Measurements from ENCODE around the gene LPGAT1. TPM values are rescaled to one million over a fixed set of nuclear protein-coding genes. Genes with fewer than 3 reads are reported as not detected.

The LPGAT1 gene
- total and polyA plus RNA-seq, 12 donors, result 5.9 to 36.6 (median 26.4) TPM

DNA sequence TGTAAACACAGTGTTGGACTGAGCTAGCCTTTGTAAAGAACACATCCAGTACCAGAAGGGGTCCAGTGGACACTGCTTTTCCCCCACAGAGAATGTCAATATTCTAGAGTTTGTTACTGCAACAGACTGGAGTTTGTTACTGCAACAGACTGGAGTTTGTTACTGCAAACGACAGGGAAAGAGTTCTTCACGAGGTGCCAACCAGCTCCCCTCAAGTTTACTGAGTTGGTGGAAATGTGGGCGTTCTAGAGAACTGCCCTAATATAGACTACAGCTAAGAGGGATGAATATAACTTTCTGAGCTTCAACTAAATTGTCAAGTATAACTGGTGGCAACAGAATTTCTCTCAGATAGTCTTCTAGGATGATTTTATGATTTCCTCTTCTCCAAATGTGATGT lies 81.3 kb downstream of the LPGAT1 start:
- ATAC-seq, result no peak
- no peak overlapping the region for H3K27ac ChIP-seq
- peaks cover 0 to 12% (median 0%) of the 10 kb centered on the region in 9 donors for H3K4me1 ChIP-seq
- intact Hi-C loops (cut with DNase I), result no loop called here
- no peak for DNase-seq
- TF ChIP-seq, protein P1, sequence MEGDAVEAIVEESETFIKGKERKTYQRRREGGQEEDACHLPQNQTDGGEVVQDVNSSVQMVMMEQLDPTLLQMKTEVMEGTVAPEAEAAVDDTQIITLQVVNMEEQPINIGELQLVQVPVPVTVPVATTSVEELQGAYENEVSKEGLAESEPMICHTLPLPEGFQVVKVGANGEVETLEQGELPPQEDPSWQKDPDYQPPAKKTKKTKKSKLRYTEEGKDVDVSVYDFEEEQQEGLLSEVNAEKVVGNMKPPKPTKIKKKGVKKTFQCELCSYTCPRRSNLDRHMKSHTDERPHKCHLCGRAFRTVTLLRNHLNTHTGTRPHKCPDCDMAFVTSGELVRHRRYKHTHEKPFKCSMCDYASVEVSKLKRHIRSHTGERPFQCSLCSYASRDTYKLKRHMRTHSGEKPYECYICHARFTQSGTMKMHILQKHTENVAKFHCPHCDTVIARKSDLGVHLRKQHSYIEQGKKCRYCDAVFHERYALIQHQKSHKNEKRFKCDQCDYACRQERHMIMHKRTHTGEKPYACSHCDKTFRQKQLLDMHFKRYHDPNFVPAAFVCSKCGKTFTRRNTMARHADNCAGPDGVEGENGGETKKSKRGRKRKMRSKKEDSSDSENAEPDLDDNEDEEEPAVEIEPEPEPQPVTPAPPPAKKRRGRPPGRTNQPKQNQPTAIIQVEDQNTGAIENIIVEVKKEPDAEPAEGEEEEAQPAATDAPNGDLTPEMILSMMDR (IDR thresholded peaks at IDR 0.05), result no peak
- H3K36me3 ChIP-seq, result peaks cover 0 to 62% (median 24%) of the 10 kb centered on the region in 9 donors
- H3K9me3 ChIP-seq, result no peaks in the 10 kb centered on the region
- 79 to 80% methylated on average over 3 of the region's 3 CpGs for WGBS, 2 donors
- no peaks in the 10 kb centered on the region for H3K27me3 ChIP-seq
- H3K4me3 ChIP-seq, result no peak overlapping the region

DNA sequence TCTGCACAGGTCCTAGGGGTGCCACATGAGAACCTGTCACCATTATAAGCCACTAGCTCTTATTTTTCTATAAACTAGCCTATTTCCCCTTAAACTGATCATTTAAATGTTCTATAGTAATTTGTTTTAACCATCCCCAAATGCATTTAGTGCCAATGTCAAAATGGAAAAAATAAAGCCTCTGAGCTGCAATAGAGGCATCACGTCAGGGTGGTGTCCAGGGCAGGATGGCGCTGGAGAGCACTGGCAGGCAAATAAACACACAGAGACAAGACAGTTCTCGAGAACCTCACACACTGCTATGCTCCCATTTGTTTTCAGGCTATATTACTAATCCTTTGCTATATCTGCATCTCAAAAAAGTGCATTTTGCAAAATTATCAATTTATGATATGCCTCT lies 81.8 kb downstream of the LPGAT1 start:
- H3K4me1 ChIP-seq, result peaks cover 0 to 12% (median 0%) of the 10 kb centered on the region in 9 donors
- intact Hi-C loops (cut with DNase I), result no loop called here
- no peak overlapping the region for H3K4me3 ChIP-seq
- H3K36me3 ChIP-seq, result peaks cover 0 to 62% (median 24%) of the 10 kb centered on the region in 9 donors
- DNase-seq (no peak), ATAC-seq (no peak)
- no peaks in the 10 kb centered on the region for H3K27me3 ChIP-seq
- TF ChIP-seq, protein P1 (IDR thresholded peaks at IDR 0.05), result no peak
- no peaks in the 10 kb centered on the region for H3K9me3 ChIP-seq
- WGBS, 2 donors, result 84 to 85% methylated on average over 3 of the region's 3 CpGs
- H3K27ac ChIP-seq, result no peak overlapping the region

DNA sequence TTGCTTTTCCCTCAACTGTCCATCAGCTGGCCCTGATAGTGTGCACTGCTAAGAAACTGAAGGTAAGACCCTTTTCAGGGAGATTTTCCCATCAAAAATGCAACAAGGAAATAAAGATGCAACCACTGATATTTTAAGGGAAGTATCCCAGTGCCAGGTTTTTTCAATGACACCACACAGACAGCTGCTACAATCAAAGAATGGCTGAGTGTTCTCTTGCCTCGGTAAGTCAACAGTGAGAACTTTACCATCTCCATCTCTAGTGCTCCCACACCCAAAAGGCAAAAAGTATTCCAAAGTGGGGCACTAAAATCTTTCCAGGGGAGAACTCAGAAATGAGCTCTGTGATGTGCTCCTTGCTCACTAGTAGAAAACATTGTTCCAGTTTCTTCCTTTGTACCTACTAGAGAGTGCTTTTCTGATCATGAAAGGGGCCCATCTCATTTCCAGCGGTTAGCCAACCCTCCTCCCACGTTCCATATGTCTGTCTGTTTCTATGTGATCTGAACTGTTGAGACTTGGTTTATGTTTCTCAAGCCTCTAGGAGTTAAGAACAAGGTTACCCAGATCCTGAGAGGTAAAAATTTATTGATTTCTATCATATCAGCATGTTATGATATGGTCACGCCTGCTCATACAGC lies 87.6 kb downstream of the LPGAT1 start:
- no peak overlapping the region for H3K27ac ChIP-seq
- ATAC-seq (no peak), DNase-seq (no peak)
- TF ChIP-seq, protein P1 (IDR thresholded peaks at IDR 0.05), result no peak
- no peak overlapping the region for H3K4me3 ChIP-seq
- 87% methylated on average over 4 of the region's 4 CpGs for WGBS, 2 donors
- no peaks in the 10 kb centered on the region for H3K27me3 ChIP-seq
- intact Hi-C loops (cut with DNase I), result no loop called here
- peaks cover 0 to 18% (median 0%) of the 10 kb centered on the region in 9 donors for H3K4me1 ChIP-seq
- no peaks in the 10 kb centered on the region for H3K9me3 ChIP-seq
- H3K36me3 ChIP-seq, result peaks cover 0 to 27% (median 5%) of the 10 kb centered on the region in 9 donors

DNA sequence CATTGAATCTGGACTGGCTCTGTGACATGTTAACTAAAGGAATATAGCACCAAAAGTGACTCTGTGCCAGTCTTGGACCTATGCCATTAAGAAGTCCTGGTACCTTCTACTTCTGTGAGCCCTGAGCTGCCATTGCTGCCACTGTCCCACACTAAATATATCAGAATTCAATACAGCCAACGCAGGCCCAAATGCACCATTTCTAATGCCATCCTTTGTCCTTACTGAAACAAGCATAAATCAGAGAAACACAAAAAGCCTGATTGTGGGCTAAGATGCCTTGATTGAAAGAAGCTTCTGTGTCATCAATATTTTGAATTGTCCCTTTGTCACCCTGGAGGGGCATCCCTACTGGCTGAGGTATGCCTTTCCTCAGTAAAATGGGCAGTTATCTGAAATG lies 88.3 kb downstream of the LPGAT1 start:
- Histone ChIP-seq H3K4me3 (no peak overlapping the region), H3K9me3 (no peaks in the 10 kb centered on the region), H3K4me1 (peaks cover 0 to 18% (median 0%) of the 10 kb centered on the region in 9 donors), H3K27me3 (peaks cover 0 to 3% (median 0%) of the 10 kb centered on the region in 7 donors), H3K27ac (no peak overlapping the region), H3K36me3 (peaks cover 0 to 20% (median under 1%) of the 10 kb centered on the region in 9 donors)
- DNase-seq (no peak), ATAC-seq (no peak)
- WGBS, 2 donors, result 96 to 97% methylated on average over 1 of the region's 1 CpG
- TF ChIP-seq, protein P1 (IDR thresholded peaks at IDR 0.05), result no peak
- intact Hi-C loops (cut with DNase I), result no loop called here
